CD4-positive, alpha-beta T cell (primary cell): ENCODE results near the gene FIGLA. TPM values are rescaled to one million over a fixed set of nuclear protein-coding genes. Genes with fewer than 3 reads are reported as not detected.

Experiments
- ATAC-seq: fragments of 200-7000 bp; cut with Tn5 transposase; one replicate; pipeline ENCODE4 v1.10.0; 2022; ENCODE audit warnings: mild to moderate bottlenecking; ENCODE audit not compliant: poor library complexity
- CTCF ChIA-PET: fragments of 350-600 bp; sonication (Branson Sonifier 250); formaldehyde crosslinking; loops from one replicate; lab custom pipeline; 2021; ENCODE audit warnings: antibody characterized with exemption, inconsistent platforms; lab: Charles Lee
- POLR2A ChIA-PET: fragments of 350-600 bp; sonication (Branson Sonifier 250); formaldehyde crosslinking; loops from one replicate; lab custom pipeline; 2021; ENCODE audit warnings: antibody characterized with exemption, inconsistent platforms; lab: Charles Lee
- DNase-seq, 14 experiments: peaks; one replicate each; pipeline ENCODE4 v3.0.0-alpha.2; 2013 to 2020; ENCODE audit warnings: mixed read lengths in 2 of 14
- H3K27ac ChIP-seq, 2 donors: one replicate each; pipeline versions ENCODE4 v1.5.1 to v1.7.0; 2013; ENCODE audit warnings: low read length in 2 of 2, low read depth in 1 of 2, mild to moderate bottlenecking in 1 of 2
- H3K27me3 ChIP-seq, 2 experiments: 1 replicate in 1 of 2; 2 replicates in 1 of 2; pipeline versions ENCODE4 v1.6.1 to v1.7.0; 2013; ENCODE audit warnings: low read length in 2 of 2, control low read depth in 1 of 2, mild to moderate bottlenecking in 1 of 2, moderate library complexity in 1 of 2; ENCODE audit not compliant: insufficient read depth in 2 of 2, control insufficient read depth in 1 of 2
- H3K36me3 ChIP-seq: one replicate; pipeline ENCODE4 v1.6.1; 2013; ENCODE audit warnings: low read length, control low read depth; ENCODE audit not compliant: insufficient read depth
- H3K4me1 ChIP-seq: one replicate; pipeline ENCODE4 v1.6.1; 2013; ENCODE audit warnings: low read length, control low read depth; ENCODE audit not compliant: insufficient read depth
- H3K4me3 ChIP-seq: one replicate; pipeline ENCODE4 v1.5.1; 2013; ENCODE audit warnings: mild to moderate bottlenecking, low read length, moderate library complexity
- H3K9me3 ChIP-seq, 2 experiments: 1 replicate in 1 of 2; 2 replicates in 1 of 2; pipeline versions ENCODE4 v1.6.1 to v1.7.0; 2013; ENCODE audit warnings: low read length in 2 of 2, mild to moderate bottlenecking in 2 of 2, control low read depth in 1 of 2, moderate library complexity in 1 of 2; ENCODE audit not compliant: control insufficient read depth in 1 of 2, insufficient read depth in 1 of 2
- H3K27ac Mint-ChIP-seq: one replicate; pipeline ENCODE4 v1.8.0; 2020; ENCODE audit warnings: mixed read lengths
- H3K27me3 Mint-ChIP-seq: one replicate; pipeline ENCODE4 v1.8.0; 2021; ENCODE audit warnings: mixed read lengths
- H3K36me3 Mint-ChIP-seq: one replicate; pipeline ENCODE4 v1.8.0; 2021; ENCODE audit warnings: low read depth, mixed read lengths
- H3K4me1 Mint-ChIP-seq: one replicate; pipeline ENCODE4 v1.8.0; 2021; ENCODE audit warnings: low read depth, mixed read lengths
- H3K4me3 Mint-ChIP-seq: one replicate; pipeline ENCODE4 v1.8.0; 2020; ENCODE audit warnings: mild to moderate bottlenecking, mixed read lengths
- H3K9me3 Mint-ChIP-seq: one replicate; pipeline ENCODE4 v1.8.0; 2020; ENCODE audit warnings: mixed read lengths
- CTCF ChIP-seq: fragments of 200-600 bp; IDR thresholded peaks from one replicate; pipeline ENCODE4 v1.8.0; 2022; ENCODE audit warnings: antibody characterized with exemption, mild to moderate bottlenecking
- intact Hi-C, 2 experiments: fragments of 100-400 bp; cut with DNase I in 1 of 2; cut with micrococcal nuclease in 1 of 2; formaldehyde crosslinking; loops; one replicate each; pipeline versions ENCODE4 v1.15.1 to v1.9.0; 2023 to 2025; cut with DNase I, micrococcal nuclease
- total RNA-seq, 174 experiments: library from RNA in 2 of 174; stranded (reverse) in 2 of 174; gene quantifications; one replicate each; pipeline ENCODE4 v1.2.3 and lab custom pipeline; 2021 to 2026

FIGLA gene
- total RNA-seq, 2 experiments from 2014 or later = not detected

GRCh38 chr2:70747284-70747683, 43.2 kb downstream of the FIGLA start:
- ATAC-seq = no peak
- DNase-seq = no peak
- Mint-ChIP-seq H3K9me3 (no peaks in the 10 kb centered on the region), H3K27ac (no peak overlapping the region), H3K36me3 (no peaks in the 10 kb centered on the region), H3K4me1 (no peaks in the 10 kb centered on the region), H3K4me3 (no peak overlapping the region), H3K27me3 (no peaks in the 10 kb centered on the region)
- H3K4me1 ChIP-seq = no peaks in the 10 kb centered on the region
- intact Hi-C loops = no loop called here
- no peak overlapping the region for H3K4me3 ChIP-seq
- H3K36me3 ChIP-seq = no peaks in the 10 kb centered on the region
- H3K9me3 ChIP-seq = no peaks in the 10 kb centered on the region
- no peak for TF ChIP-seq CTCF
- POLR2A ChIA-PET = no interaction called here
- CTCF ChIA-PET = interaction anchor here (1.7 kb wide), 1 partner anchor 12 kb away, joined by 4 read pairs; no protein-coding TSS in a partner anchor
- no peaks in the 10 kb centered on the region for H3K27me3 ChIP-seq
- H3K27ac ChIP-seq = no peak overlapping the region

- no peaks in the 10 kb centered on the region for H3K9me3 ChIP-seq
- no peak overlapping the region for H3K27ac Mint-ChIP-seq
- peaks cover under 1% of the 10 kb centered on the region for H3K36me3 Mint-ChIP-seq
- no peaks in the 10 kb centered on the region for H3K9me3 Mint-ChIP-seq
- DNase-seq = no peak
- TF ChIP-seq CTCF = no peak
- no peak overlapping the region for H3K4me3 ChIP-seq
- no peak overlapping the region for H3K27ac ChIP-seq
- ChIA-PET CTCF (no interaction called here), POLR2A (no interaction called here)
- H3K4me1 Mint-ChIP-seq = no peaks in the 10 kb centered on the region
- H3K27me3 Mint-ChIP-seq = no peaks in the 10 kb centered on the region
- no peaks in the 10 kb centered on the region for H3K4me1 ChIP-seq
- H3K36me3 ChIP-seq = no peaks in the 10 kb centered on the region
- H3K27me3 ChIP-seq = no peaks in the 10 kb centered on the region
- ATAC-seq = no peak
- H3K4me3 Mint-ChIP-seq = no peak overlapping the region
- intact Hi-C loops = no loop called here
Measured at GRCh38 chr2:70746094-70746974, 44.1 kb downstream of the FIGLA start.

- ATAC-seq (no peak), DNase-seq (no peak)
- no peaks in the 10 kb centered on the region for H3K27me3 Mint-ChIP-seq
- no peak overlapping the region for H3K4me3 Mint-ChIP-seq
- Histone ChIP-seq H3K4me1 (no peaks in the 10 kb centered on the region), H3K27me3 (no peaks in the 10 kb centered on the region), H3K4me3 (no peak overlapping the region), H3K36me3 (no peaks in the 10 kb centered on the region), H3K27ac (no peak overlapping the region), H3K9me3 (no peaks in the 10 kb centered on the region)
- no peak overlapping the region for H3K27ac Mint-ChIP-seq
- POLR2A ChIA-PET = no interaction called here
- no peaks in the 10 kb centered on the region for H3K9me3 Mint-ChIP-seq
- no peak for TF ChIP-seq CTCF
- H3K4me1 Mint-ChIP-seq = no peaks in the 10 kb centered on the region
- CTCF ChIA-PET = no interaction called here
- peaks cover 6% of the 10 kb centered on the region for H3K36me3 Mint-ChIP-seq
- intact Hi-C loops = no loop called here
Measured at GRCh38 chr2:70745276-70745825, 45.1 kb downstream of the FIGLA start.
